HG03442 (cell line): ENCODE data around the gene STAT4.
A peak's percentile ranks its signal among the peaks of the same experiment; 100 is the strongest.

Experiments
- ATAC-seq: cut with Tn5 transposase; IDR thresholded peaks from one replicate; pipeline ENCODE4 v1.9.1; 2021; ENCODE audit warnings: mild to moderate bottlenecking, moderate library complexity; ENCODE audit not compliant: unreplicated experiment

The STAT4 gene

GRCh38 chr2:191145769-191146471 is 4.9 kb downstream of the STAT4 start:
- no peak for ATAC-seq

- ATAC-seq: no peak
Observed at GRCh38 chr2:191144217-191144616, 6.6 kb downstream of the STAT4 start.

GRCh38 chr2:191143791-191144190 is 7.0 kb downstream of the STAT4 start:
- no peak for ATAC-seq

GRCh38 chr2:191128911-191129304 is 21.9 kb downstream of the STAT4 start:
- no peak for ATAC-seq

- ATAC-seq: peak; percentile 91
Observed at GRCh38 chr2:191128172-191128910, 22.5 kb downstream of the STAT4 start.

GRCh38 chr2:191127235-191127634 is 23.6 kb downstream of the STAT4 start:
- no peak for ATAC-seq

- ATAC-seq: peak; percentile 40
Observed at GRCh38 chr2:191126386-191127085, 24.3 kb downstream of the STAT4 start.

GRCh38 chr2:191125646-191126045 is 25.1 kb downstream of the STAT4 start:
- ATAC-seq: no peak

GRCh38 chr2:191122638-191123294 is 28.0 kb downstream of the STAT4 start:
- ATAC-seq: peak; percentile 56

GRCh38 chr2:191117341-191117740 is 33.5 kb downstream of the STAT4 start:
- ATAC-seq: no peak

GRCh38 chr2:191115804-191116203 is 35.0 kb downstream of the STAT4 start:
- ATAC-seq: peak; percentile 44

GRCh38 chr2:191115391-191115790 is 35.4 kb downstream of the STAT4 start:
- ATAC-seq: peak; percentile 60

- ATAC-seq: peak; percentile 57
Observed at GRCh38 chr2:191114403-191114886, 36.3 kb downstream of the STAT4 start.

GRCh38 chr2:191113761-191114160 is 37.0 kb downstream of the STAT4 start:
- no peak for ATAC-seq

- no peak for ATAC-seq
Observed at GRCh38 chr2:191112448-191112901, 38.3 kb downstream of the STAT4 start.

GRCh38 chr2:191109888-191110287 is 40.9 kb downstream of the STAT4 start:
- ATAC-seq: peak; percentile 57

- no peak for ATAC-seq
Observed at GRCh38 chr2:191108331-191108730, 42.5 kb downstream of the STAT4 start.

GRCh38 chr2:191105082-191105481 is 45.7 kb downstream of the STAT4 start:
- ATAC-seq: no peak

GRCh38 chr2:191103774-191104173 is 47.0 kb downstream of the STAT4 start:
- no peak for ATAC-seq

- no peak for ATAC-seq
Observed at GRCh38 chr2:191100216-191100615, 50.6 kb downstream of the STAT4 start.

GRCh38 chr2:191087311-191087710 is 63.5 kb downstream of the STAT4 start:
- no peak for ATAC-seq
